Hematopoietic multipotent progenitor cell treated with erythropoietin and hydrocortisone succinate and interleukin-3 and kit ligand, for 17 days (in vitro differentiated cells): ENCODE data around the gene ACAT2.
"Not testable (repeated sequence)": the region's sequence is repeated elsewhere in the genome, so short reads cannot be mapped to it uniquely, and the experiment has no call there.

ENCODE experiments used
- DNase-seq: peaks from one replicate; pipeline ENCODE4 v3.0.0-alpha.2; 2015; ENCODE audit warnings: low spot score

ACAT2 gene

GRCh38 chr6:159813781-159814180, 51.9 kb downstream of the ACAT2 start:
- DNase-seq, result no peak

- no peak for DNase-seq
These were observed 53.6 kb downstream of the ACAT2 start for GRCh38 chr6:159815410-159815809.

GRCh38 chr6:159816775-159817174, 54.9 kb downstream of the ACAT2 start:
- DNase-seq, result not testable (repeated sequence)

- no peak for DNase-seq
These were observed 56.3 kb downstream of the ACAT2 start for GRCh38 chr6:159817951-159818739.

- DNase-seq, result no peak
These were observed 57.3 kb downstream of the ACAT2 start for GRCh38 chr6:159819098-159819497.

GRCh38 chr6:159819932-159820640, 58.2 kb downstream of the ACAT2 start:
- no peak for DNase-seq

GRCh38 chr6:159821122-159821521, 59.3 kb downstream of the ACAT2 start:
- no peak for DNase-seq

- no peak for DNase-seq
These were observed 59.9 kb downstream of the ACAT2 start for GRCh38 chr6:159821726-159822125.

- DNase-seq, result no peak
These were observed 62.1 kb downstream of the ACAT2 start for GRCh38 chr6:159823953-159824352.

GRCh38 chr6:159824690-159825089, 62.8 kb downstream of the ACAT2 start:
- not testable (repeated sequence) for DNase-seq

- no peak for DNase-seq
These were observed 64.2 kb downstream of the ACAT2 start for GRCh38 chr6:159826004-159826403.

- DNase-seq, result no peak
These were observed 65.3 kb downstream of the ACAT2 start for GRCh38 chr6:159826968-159827647.

- no peak for DNase-seq
These were observed 66.2 kb downstream of the ACAT2 start for GRCh38 chr6:159828074-159828473.
